Kidney (tissue), 14 donors: ENCODE data around the gene PSMA6. TPM values are rescaled to one million over a fixed set of nuclear protein-coding genes. Genes with fewer than 3 reads are reported as not detected.

Source experiments
- DNase-seq, 5 donors: peaks; one replicate each; pipeline ENCODE4 v3.0.0-alpha.2; 2013 to 2020
- FAIRE-seq: peaks from 2 replicates; lab custom pipeline; 2012; peaks lifted over from hg19 to GRCh38; lab: Jason Lieb, UNC
- H3K27ac ChIP-seq, 2 donors: one replicate each; pipeline ENCODE4 v1.7.0; 2013; ENCODE audit warnings: low read depth in 2 of 2, low read length in 2 of 2, inconsistent platforms in 1 of 2
- H3K27me3 ChIP-seq: one replicate; pipeline ENCODE4 v1.7.1; 2013; ENCODE audit warnings: low read length, inconsistent platforms; ENCODE audit not compliant: control insufficient read depth, insufficient read depth
- H3K36me3 ChIP-seq, 3 donors: one replicate each; pipeline versions ENCODE4 v1.7.0 to v1.7.1; 2013; ENCODE audit warnings: low read length in 3 of 3, control low read depth in 1 of 3, inconsistent platforms in 1 of 3; ENCODE audit not compliant: insufficient read depth in 3 of 3, control insufficient read depth in 2 of 3
- H3K4me1 ChIP-seq, 3 donors: one replicate each; pipeline versions ENCODE4 v1.7.0 to v1.7.1; 2013; ENCODE audit warnings: low read length in 3 of 3, inconsistent platforms in 1 of 3, low read depth in 1 of 3; ENCODE audit not compliant: control insufficient read depth in 2 of 3, insufficient read depth in 2 of 3
- H3K4me3 ChIP-seq, 3 donors: one replicate each; pipeline versions ENCODE4 v1.7.0 to v1.8.1; 2013; ENCODE audit warnings: low read length in 3 of 3, control low read depth in 1 of 3, inconsistent platforms in 1 of 3
- H3K9ac ChIP-seq, 3 donors: one replicate each; pipeline versions ENCODE4 v1.7.0 to v1.7.1; 2013; ENCODE audit warnings: low read length in 3 of 3, control low read depth in 1 of 3, inconsistent platforms in 1 of 3
- H3K9me3 ChIP-seq, 3 donors: one replicate each; pipeline versions ENCODE4 v1.7.0 to v1.7.1; 2013; ENCODE audit warnings: low read length in 3 of 3, control low read depth in 1 of 3, inconsistent platforms in 1 of 3; ENCODE audit not compliant: control insufficient read depth in 2 of 3, insufficient read depth in 1 of 3
- intact Hi-C: fragments of 100-400 bp; cut with DNase I; formaldehyde crosslinking; loops from one replicate; pipeline ENCODE4 v1.11.1; 2022
- polyA plus RNA-seq: library from polyadenylated mRNA; stranded (reverse); fragments of 350-450 nt; fragmentation: Illumina TruSeq; extraction: RNeasy Lipid Tissue Mini Kit (QIAGEN cat#74804); gene quantifications from one replicate; pipeline ENCODE4 v1.2.3, GENCODE V29; 2014; ENCODE audit warnings: low read depth, low replicate concordance; ENCODE audit not compliant: insufficient read depth
- total RNA-seq: library from RNA; stranded (reverse); fragmentation: NEBNext Ultra II Directional; extraction: Animal tissue kit (Norgen Biotek cat#: 25700); gene quantifications from one replicate; pipeline ENCODE4 v1.2.1, GENCODE V29; 2021
- TF ChIP-seq, protein P1 (sequence below): IDR thresholded peaks from 3 replicates; pipeline ENCODE4 v1.5.1; 2012; ENCODE audit warnings: mild to moderate bottlenecking, moderate library complexity, borderline replicate concordance; ENCODE audit not compliant: insufficient read depth; ENCODE audit errors: extremely low read depth
- donor health status: control.
- donor health status: control.
- donor health status: control.
- donor health status: control.
- donor health status: control.
- donor health status: DM: yes; HTN: yes; CAD: no.
- donor health status: Normal renal cell carcinoma (clear cell type).

Gene PSMA6
- total and polyA plus RNA-seq, 2 donors from 2014 or later = 127 to 174 TPM

DNA sequence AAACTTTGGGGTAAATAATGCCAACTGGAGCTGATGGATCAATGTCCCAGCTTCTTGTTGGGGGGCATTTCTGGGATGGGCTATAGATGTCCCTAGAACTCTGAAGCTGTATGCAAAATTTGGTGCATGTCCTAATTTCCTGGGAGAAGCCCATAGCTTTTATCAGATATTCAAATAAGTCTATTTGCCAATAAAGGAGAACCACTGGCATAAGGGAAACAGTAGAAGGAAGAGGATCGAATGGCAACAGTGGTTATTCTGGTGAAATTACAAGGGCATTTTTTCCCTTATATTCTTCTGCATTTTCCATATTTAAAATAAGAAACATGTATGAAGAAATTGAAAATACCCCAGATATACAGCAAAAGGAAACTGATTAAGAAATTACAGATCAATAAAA is 34.2 kb downstream of the PSMA6 start:
- no peak overlapping the region for H3K4me3 ChIP-seq
- TF ChIP-seq, protein P1, sequence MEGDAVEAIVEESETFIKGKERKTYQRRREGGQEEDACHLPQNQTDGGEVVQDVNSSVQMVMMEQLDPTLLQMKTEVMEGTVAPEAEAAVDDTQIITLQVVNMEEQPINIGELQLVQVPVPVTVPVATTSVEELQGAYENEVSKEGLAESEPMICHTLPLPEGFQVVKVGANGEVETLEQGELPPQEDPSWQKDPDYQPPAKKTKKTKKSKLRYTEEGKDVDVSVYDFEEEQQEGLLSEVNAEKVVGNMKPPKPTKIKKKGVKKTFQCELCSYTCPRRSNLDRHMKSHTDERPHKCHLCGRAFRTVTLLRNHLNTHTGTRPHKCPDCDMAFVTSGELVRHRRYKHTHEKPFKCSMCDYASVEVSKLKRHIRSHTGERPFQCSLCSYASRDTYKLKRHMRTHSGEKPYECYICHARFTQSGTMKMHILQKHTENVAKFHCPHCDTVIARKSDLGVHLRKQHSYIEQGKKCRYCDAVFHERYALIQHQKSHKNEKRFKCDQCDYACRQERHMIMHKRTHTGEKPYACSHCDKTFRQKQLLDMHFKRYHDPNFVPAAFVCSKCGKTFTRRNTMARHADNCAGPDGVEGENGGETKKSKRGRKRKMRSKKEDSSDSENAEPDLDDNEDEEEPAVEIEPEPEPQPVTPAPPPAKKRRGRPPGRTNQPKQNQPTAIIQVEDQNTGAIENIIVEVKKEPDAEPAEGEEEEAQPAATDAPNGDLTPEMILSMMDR = no peak
- no peak overlapping the region for H3K9ac ChIP-seq
- DNase-seq (no peak), FAIRE-seq (no peak)
- intact Hi-C loops = no loop called here
- no peaks in the 10 kb centered on the region for H3K36me3 ChIP-seq
- H3K4me1 ChIP-seq = no peaks in the 10 kb centered on the region
- no peaks in the 10 kb centered on the region for H3K9me3 ChIP-seq
- no peaks in the 10 kb centered on the region for H3K27me3 ChIP-seq
- no peak overlapping the region for H3K27ac ChIP-seq

DNA sequence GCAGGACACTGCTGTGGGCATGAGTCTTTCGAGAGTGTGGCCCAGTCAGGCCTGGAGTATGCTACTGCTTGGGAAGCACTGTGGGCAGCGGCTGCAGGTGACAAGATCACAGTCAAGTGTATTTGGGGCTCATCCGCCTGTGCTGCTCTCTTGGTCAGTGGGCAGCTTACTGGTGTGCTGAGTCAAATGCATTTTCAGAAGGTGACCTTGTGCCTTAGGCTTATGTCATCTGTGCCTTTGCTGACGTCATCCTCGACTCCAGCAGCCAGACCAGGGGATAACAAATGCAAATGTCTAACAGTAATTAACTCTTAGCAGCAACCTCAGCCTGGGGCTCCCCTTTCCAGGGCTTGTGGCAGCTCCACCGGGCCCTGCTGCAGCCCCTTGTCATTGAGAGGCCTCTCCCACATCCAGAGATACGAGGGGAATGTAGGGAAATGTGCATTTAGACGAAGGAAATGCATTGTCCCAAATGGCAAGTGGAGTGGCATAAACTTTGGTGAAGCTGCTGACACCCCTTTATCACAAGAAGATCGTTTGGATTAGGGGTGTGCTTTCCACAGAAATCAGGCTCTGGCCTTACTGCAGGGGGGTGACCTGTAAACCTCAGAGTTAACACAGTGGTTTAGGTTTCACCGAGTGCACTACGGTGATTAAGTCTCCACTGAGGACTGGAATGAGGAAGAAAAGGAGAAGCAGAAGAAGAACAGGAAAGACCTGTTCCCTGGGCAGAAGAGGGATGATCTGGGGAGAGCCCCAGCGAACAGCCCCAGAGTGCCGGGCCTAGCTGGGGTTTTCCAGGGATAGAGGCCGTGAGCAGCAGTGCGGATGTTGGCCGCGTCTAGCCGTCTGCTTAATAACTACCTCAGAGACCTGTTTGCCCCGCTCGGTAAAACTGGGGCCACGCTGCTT is 39.7 kb downstream of the PSMA6 start:
- Histone ChIP-seq H3K4me1 (peaks cover 0 to 32% (median 32%) of the 10 kb centered on the region in 3 donors), H3K9ac (peak overlapping the region in 1 of 3 donors; percentile 49), H3K4me3 (no peak overlapping the region), H3K36me3 (no peaks in the 10 kb centered on the region), H3K27ac (peak overlapping the region; percentile 79 to 85), H3K27me3 (no peaks in the 10 kb centered on the region), H3K9me3 (no peaks in the 10 kb centered on the region)
- no peak for FAIRE-seq
- TF ChIP-seq, protein P1 = no peak
- intact Hi-C loops = no loop called here
- peak; percentile 70 to 92 (median 76) for DNase-seq

DNA sequence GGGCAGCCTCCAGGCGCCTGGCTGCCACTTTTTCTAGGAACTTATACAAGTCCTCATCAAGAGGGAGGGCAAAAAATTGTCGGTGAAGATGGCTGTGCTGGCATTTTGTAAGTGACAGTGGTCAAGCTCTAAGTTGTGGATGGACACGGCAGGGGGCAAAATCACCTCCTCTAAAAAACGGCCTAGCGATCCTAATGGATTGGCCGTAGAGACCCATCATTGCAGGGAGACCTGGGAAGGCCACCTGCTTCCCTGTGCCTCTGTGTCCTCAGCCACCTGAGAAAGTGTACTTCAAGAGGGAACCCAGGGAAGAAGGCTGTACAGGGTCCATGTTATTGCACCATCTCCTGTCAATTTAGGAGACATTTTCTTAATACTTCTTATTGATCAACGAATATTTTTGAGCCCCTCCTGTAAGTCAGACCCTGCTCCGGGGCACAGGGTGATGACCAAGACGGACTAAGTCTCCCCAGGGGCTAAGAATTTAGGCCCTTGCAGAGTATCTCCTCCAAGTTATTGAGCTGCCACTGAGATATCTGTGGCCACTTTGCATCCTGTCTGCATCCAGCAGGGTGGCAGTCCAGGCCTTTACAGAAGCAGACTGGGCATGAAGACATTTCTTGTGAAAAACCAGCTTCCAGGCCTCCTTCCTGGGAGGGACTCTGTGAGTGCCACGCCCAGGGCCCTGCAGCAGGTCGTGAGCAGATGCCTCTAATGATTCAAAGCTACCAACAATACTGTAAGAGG is 40.5 kb downstream of the PSMA6 start:
- Histone ChIP-seq H3K4me3 (no peak overlapping the region), H3K4me1 (peaks cover 0 to 40% (median 40%) of the 10 kb centered on the region in 3 donors), H3K27me3 (no peaks in the 10 kb centered on the region), H3K9ac (peak overlapping the region in 1 of 3 donors; percentile 7), H3K27ac (peak overlapping the region; percentile 71 to 79), H3K9me3 (no peaks in the 10 kb centered on the region), H3K36me3 (no peaks in the 10 kb centered on the region)
- TF ChIP-seq, protein P1 = no peak
- FAIRE-seq (no peak), DNase-seq (peak in 1 of 5 donors; percentile 39)
- intact Hi-C loops = no loop called here
